ENCODE results near the gene COG5.
"Not testable (repeated sequence)": the region's sequence is repeated elsewhere in the genome, so short reads cannot be mapped to it uniquely, and the experiment has no call there.

The COG5 gene

GRCh38 chr7:107164092-107164491 lies 399.6 kb downstream of the COG5 start:
- no peak for DNase-seq (ENCODE audit: low read depth in 2 of 2, low spot score in 1 of 2)

- no peak for DNase-seq (ENCODE audit: low read depth in 2 of 2, low spot score in 1 of 2)
Observed at GRCh38 chr7:107162475-107162874, 401.2 kb downstream of the COG5 start.

GRCh38 chr7:107161415-107161814 lies 402.3 kb downstream of the COG5 start:
- DNase-seq (ENCODE audit: low read depth in 2 of 2, low spot score in 1 of 2), result no peak

GRCh38 chr7:107160389-107160788 lies 403.3 kb downstream of the COG5 start:
- DNase-seq (ENCODE audit: low read depth in 2 of 2, low spot score in 1 of 2), result no peak

- no peak for DNase-seq (ENCODE audit: low read depth in 2 of 2, low spot score in 1 of 2)
Observed at GRCh38 chr7:107158028-107158427, 405.7 kb downstream of the COG5 start.

- DNase-seq (ENCODE audit: low read depth in 2 of 2, low spot score in 1 of 2), result no peak
Observed at GRCh38 chr7:107157091-107157490, 406.6 kb downstream of the COG5 start.

GRCh38 chr7:107155726-107156125 lies 408.0 kb downstream of the COG5 start:
- not testable (repeated sequence) for DNase-seq (ENCODE audit: low read depth in 2 of 2, low spot score in 1 of 2)

- DNase-seq (ENCODE audit: low read depth in 2 of 2, low spot score in 1 of 2), result no peak
Observed at GRCh38 chr7:107154826-107155225, 408.9 kb downstream of the COG5 start.

GRCh38 chr7:107152011-107152410 lies 411.7 kb downstream of the COG5 start:
- no peak for DNase-seq (ENCODE audit: low read depth in 2 of 2, low spot score in 1 of 2)
